HEK293 (cell line): ENCODE results near the gene ALOX12.
A peak's percentile ranks its signal among the peaks of the same experiment; 100 is the strongest.

Experiments
- CTCF ChIA-PET: fragments of 350-600 bp; formaldehyde crosslinking; extraction: SDS; loops from one replicate; lab custom pipeline; 2021; ENCODE audit warnings: antibody characterized with exemption; lab: Yijun Ruan, JAX
- POLR2A ChIA-PET: fragments of 300-600 bp; formaldehyde crosslinking; extraction: SDS; loops from one replicate; lab custom pipeline; 2020; ENCODE audit warnings: antibody characterized with exemption, inconsistent platforms; lab: Yijun Ruan, JAX
- H3K27ac ChIP-seq: fragments of 200-500 bp; sonication (Bioruptor generic); 2 replicates; pipeline ENCODE4 v1.5.1; 2014; ENCODE audit warnings: low read depth, low read length, control low read depth, inconsistent platforms; ENCODE audit errors: extremely low read depth
- H3K36me3 ChIP-seq, 2 experiments: fragments of 200-500 bp in 1 of 2; sonication (Bioruptor generic) in 1 of 2; 1 replicate in 1 of 2; 2 replicates in 1 of 2; pipeline ENCODE4 v1.5.1; 2014 to 2017; ENCODE audit warnings: inconsistent platforms in 2 of 2, low read length in 2 of 2; ENCODE audit not compliant: control insufficient read depth in 2 of 2, insufficient read depth in 1 of 2
- H3K4me1 ChIP-seq: fragments of 200-500 bp; sonication (Bioruptor generic); 2 replicates; pipeline ENCODE4 v1.5.1; 2014; ENCODE audit warnings: mild to moderate bottlenecking, low read length, inconsistent platforms; ENCODE audit not compliant: control insufficient read depth, insufficient read depth
- H3K4me3 ChIP-seq: 2 replicates; pipeline ENCODE4 v1.5.1; 2011; ENCODE audit warnings: low read depth, mild to moderate bottlenecking, control low read depth, low read length, moderate library complexity
- H3K9me3 ChIP-seq: fragments of 200-500 bp; sonication (Bioruptor generic); 2 replicates; pipeline ENCODE4 v1.5.1; 2014; ENCODE audit warnings: low read depth, low read length, inconsistent platforms; ENCODE audit not compliant: control insufficient read depth, insufficient read depth
- CTCF ChIP-seq: fragments of 450-650 bp; formaldehyde crosslinking; IDR thresholded peaks from 2 replicates; pipeline ENCODE4 v1.5.1; 2016; ENCODE audit warnings: missing biosample characterization, missing genetic modification characterization
- GLIS2 ChIP-seq: fragments of 450-650 bp; formaldehyde crosslinking; IDR thresholded peaks from 2 replicates; pipeline ENCODE4 v1.5.1; 2016; ENCODE audit warnings: missing biosample characterization, missing genetic modification characterization
- HIC1 ChIP-seq: fragments of 450-650 bp; formaldehyde crosslinking; IDR thresholded peaks from 2 replicates; pipeline ENCODE4 v1.5.1; 2016; ENCODE audit warnings: missing biosample characterization, missing genetic modification characterization
- IKZF3 ChIP-seq: fragments of 450-650 bp; IDR thresholded peaks from 2 replicates; pipeline ENCODE4 v1.5.0; 2018; ENCODE audit warnings: missing biosample characterization, mild to moderate bottlenecking, missing genetic modification characterization, moderate library complexity
- KLF17 ChIP-seq: fragments of 450-650 bp; formaldehyde crosslinking; IDR thresholded peaks from 2 replicates; pipeline ENCODE4 v1.5.1; 2016; ENCODE audit warnings: missing biosample characterization, missing genetic modification characterization
- KLF9 ChIP-seq: fragments of 450-650 bp; formaldehyde crosslinking; IDR thresholded peaks from 2 replicates; pipeline ENCODE4 v1.5.1; 2016; ENCODE audit warnings: missing biosample characterization, missing genetic modification characterization, low read depth
- OSR2 ChIP-seq: fragments of 450-650 bp; formaldehyde crosslinking; IDR thresholded peaks from 2 replicates; pipeline ENCODE4 v1.5.1; 2016; ENCODE audit warnings: missing biosample characterization, missing genetic modification characterization
- OVOL3 ChIP-seq: fragments of 450-650 bp; formaldehyde crosslinking; IDR thresholded peaks from 2 replicates; pipeline ENCODE4 v1.5.1; 2016; ENCODE audit warnings: missing biosample characterization, missing genetic modification characterization
- SP2 ChIP-seq: fragments of 450-650 bp; formaldehyde crosslinking; IDR thresholded peaks from 2 replicates; pipeline ENCODE4 v1.5.1; 2016; ENCODE audit warnings: missing biosample characterization, missing genetic modification characterization
- ZBTB20 ChIP-seq: fragments of 450-650 bp; formaldehyde crosslinking; IDR thresholded peaks from 2 replicates; pipeline ENCODE4 v1.5.1; 2016; ENCODE audit warnings: missing biosample characterization, missing genetic modification characterization
- ZBTB26 ChIP-seq: fragments of 450-650 bp; formaldehyde crosslinking; optimal IDR thresholded peaks from 2 replicates; pipeline ENCODE3; 2016; ENCODE audit warnings: missing biosample characterization, mild to moderate bottlenecking, missing genetic modification characterization
- ZBTB44 ChIP-seq: fragments of 450-650 bp; IDR thresholded peaks from 2 replicates; pipeline ENCODE4 v1.5.1; 2018; ENCODE audit warnings: missing biosample characterization, mild to moderate bottlenecking, missing genetic modification characterization
- ZBTB8A ChIP-seq: fragments of 450-650 bp; formaldehyde crosslinking; IDR thresholded peaks from 2 replicates; pipeline ENCODE4 v1.5.1; 2016; ENCODE audit warnings: missing biosample characterization, missing genetic modification characterization
- ZFHX2 ChIP-seq: fragments of 450-650 bp; formaldehyde crosslinking; conservative IDR thresholded peaks from 2 replicates; pipeline ENCODE4 v1.5.1; 2016; ENCODE audit warnings: missing biosample characterization, missing genetic modification characterization
- ZFP69B ChIP-seq: fragments of 450-650 bp; formaldehyde crosslinking; IDR thresholded peaks from 2 replicates; pipeline ENCODE4 v1.5.1; 2016; ENCODE audit warnings: missing biosample characterization, missing genetic modification characterization
- ZNF18 ChIP-seq: fragments of 450-650 bp; formaldehyde crosslinking; IDR thresholded peaks from 2 replicates; pipeline ENCODE4 v1.5.1; 2016; ENCODE audit warnings: missing biosample characterization, missing genetic modification characterization
- ZNF292 ChIP-seq: fragments of 450-650 bp; formaldehyde crosslinking; IDR thresholded peaks from 2 replicates; pipeline ENCODE4 v1.5.1; 2016; ENCODE audit warnings: low read depth, missing biosample characterization, missing genetic modification characterization, borderline replicate concordance
- ZNF341 ChIP-seq: fragments of 450-650 bp; formaldehyde crosslinking; IDR thresholded peaks from 2 replicates; pipeline ENCODE4; 2016; ENCODE audit warnings: low read depth, missing biosample characterization, missing genetic modification characterization
- ZNF423 ChIP-seq: fragments of 450-650 bp; formaldehyde crosslinking; IDR thresholded peaks from 2 replicates; pipeline ENCODE4 v1.5.1; 2016; ENCODE audit warnings: missing biosample characterization, missing genetic modification characterization
- ZNF654 ChIP-seq: fragments of 450-650 bp; formaldehyde crosslinking; IDR thresholded peaks from 2 replicates; pipeline ENCODE4 v1.5.1; 2016; ENCODE audit warnings: low read depth, missing biosample characterization, missing genetic modification characterization
- ZNF747 ChIP-seq: fragments of 450-650 bp; formaldehyde crosslinking; IDR thresholded peaks from 2 replicates; pipeline ENCODE4 v1.5.1; 2016; ENCODE audit warnings: missing biosample characterization, missing genetic modification characterization
- ZSCAN30 ChIP-seq: fragments of 450-650 bp; IDR thresholded peaks from 2 replicates; pipeline ENCODE4 v1.5.1; 2018; ENCODE audit warnings: missing biosample characterization, mild to moderate bottlenecking, missing genetic modification characterization, moderate library complexity
- ZXDB ChIP-seq: fragments of 450-650 bp; formaldehyde crosslinking; IDR thresholded peaks from 2 replicates; pipeline ENCODE4 v1.5.1; 2016; ENCODE audit warnings: missing biosample characterization, missing genetic modification characterization

The ALOX12 gene

GRCh38 chr17:7043497-7044198 is 47.8 kb downstream of the ALOX12 start, which contains the start of gene SLC16A11 (continued):
- 0 out of 2 replicates have a peak, but pooled peaks have one; percentile 33 for TF ChIP-seq ZNF18
- TF ChIP-seq IKZF3 (tag by site-specific recombination): 0 out of 2 replicates have a peak, but pooled peaks have one; percentile 51
- TF ChIP-seq ZFHX2 (tag by site-specific recombination): peak; percentile 91
- TF ChIP-seq ZBTB20: peak; percentile 44; the same call in 1 of the 2 replicates
- TF ChIP-seq OVOL3 (tag by site-specific recombination): no peak
- peak; percentile 86 for TF ChIP-seq ZNF341 (tag by site-specific recombination)
- no peak for TF ChIP-seq ZNF747 (tag by site-specific recombination)
- TF ChIP-seq ZNF423 (tag by site-specific recombination): peak; percentile 99
- TF ChIP-seq GLIS2 (tag by site-specific recombination): peak; percentile 95
- TF ChIP-seq KLF17 (tag by site-specific recombination): peak; percentile 67; the same call in 1 of the 2 replicates
- TF ChIP-seq ZBTB44: peak; percentile 53; the same call in 1 of the 2 replicates
- TF ChIP-seq SP2 (tag by site-specific recombination): peak; percentile 67
- peak; percentile 66 for TF ChIP-seq ZXDB (tag by site-specific recombination)
- TF ChIP-seq HIC1 (tag by site-specific recombination): peak; percentile 72
- peak; percentile 96 for TF ChIP-seq ZFP69B (tag by site-specific recombination)
- TF ChIP-seq ZBTB26 (tag by site-specific recombination): peak; percentile 65
- TF ChIP-seq KLF9 (tag by site-specific recombination): no peak

- CTCF ChIA-PET: interaction anchor here (0.6 to 12.8 kb wide), 79 partner anchors 9 to 1015 kb away, joined by 3 to 388 read pairs (median 5); partner anchors contain the start of genes ACADVL, ACAP1, ASGR1 and BCL6B
Measured at GRCh38 chr17:7045492-7046126, 49.8 kb downstream of the ALOX12 start.

More at GRCh38 chr17:7045492-7046126, 49.8 kb downstream of the ALOX12 start:
- TF ChIP-seq ZBTB8A (tag by site-specific recombination) (0 out of 2 replicates have a peak, but pooled peaks have one; percentile 21), ZNF292 (tag by site-specific recombination) (no peak), OSR2 (peak; percentile 81), ZNF654 (tag by site-specific recombination) (peak; percentile 99), CTCF (tag by site-specific recombination) (peak; percentile 76), ZSCAN30 (tag by site-specific recombination) (no peak)
- Histone ChIP-seq H3K9me3 (no peaks in the 10 kb centered on the region), H3K27ac (no peak overlapping the region), H3K4me1 (peaks cover 6% of the 10 kb centered on the region; the same call in 1 of the 2 replicates), H3K4me3 (no peak overlapping the region; the same call in 1 of the 2 replicates), H3K36me3 (no peaks in the 10 kb centered on the region)
- POLR2A ChIA-PET: interaction anchor here (1.0 to 1.9 kb wide), 9 partner anchors 10 to 642 kb away, joined by 3 to 21 read pairs (median 9); partner anchors contain the start of genes ACADVL, DLG4, DVL2 and NEURL4
